Keratinocyte (primary cell): Measurements from ENCODE around the gene SLC13A1. TPM values are rescaled to one million over a fixed set of nuclear protein-coding genes. Genes with fewer than 3 reads are reported as not detected.

Experiments used
- DNase-seq: peaks from one replicate; pipeline ENCODE4 v3.0.0-alpha.2; 2011; ENCODE audit warnings: low read depth, missing footprints, low spot score
- FAIRE-seq: peaks from 2 replicates; lab custom pipeline; 2011; peaks lifted over from hg19 to GRCh38; lab: Jason Lieb, UNC
- H2AFZ ChIP-seq: 2 replicates; pipeline ENCODE4 v1.6.0; 2012; ENCODE audit warnings: low read length, control low read depth, inconsistent platforms; ENCODE audit not compliant: control insufficient read depth
- H3K27ac ChIP-seq: 2 replicates; pipeline ENCODE4 v1.5.1; 2011; ENCODE audit warnings: low read length; ENCODE audit not compliant: control insufficient read depth, insufficient read depth
- H3K27me3 ChIP-seq: 3 replicates; pipeline ENCODE4 v1.6.0; 2011; ENCODE audit warnings: low read length; ENCODE audit not compliant: control insufficient read depth, insufficient read depth; ENCODE audit errors: extremely low read depth
- H3K36me3 ChIP-seq, 2 experiments: 2 replicates in 1 of 2; 3 replicates in 1 of 2; pipeline ENCODE4 v1.5.1; 2011; ENCODE audit warnings: low read length in 2 of 2, mild to moderate bottlenecking in 1 of 2; ENCODE audit not compliant: control insufficient read depth in 2 of 2, insufficient read depth in 2 of 2; ENCODE audit errors: extremely low read depth in 1 of 2
- H3K4me1 ChIP-seq: 3 replicates; pipeline ENCODE4 v1.5.1; 2011; ENCODE audit warnings: low read length; ENCODE audit not compliant: control insufficient read depth, insufficient read depth; ENCODE audit errors: extremely low read depth
- H3K4me2 ChIP-seq: 3 replicates; pipeline ENCODE4 v1.6.0; 2011; ENCODE audit warnings: low read depth, low read length; ENCODE audit not compliant: control insufficient read depth, insufficient read depth; ENCODE audit errors: extremely low read depth
- H3K4me3 ChIP-seq, 3 experiments: fragments of 200-600 bp in 1 of 3; sonication (generic) in 1 of 3; 2 replicates in 2 of 3; 3 replicates in 1 of 3; pipeline ENCODE4 v1.5.1; 2011 to 2016; ENCODE audit warnings: low read length in 3 of 3, mild to moderate bottlenecking in 3 of 3, control low read depth in 2 of 3, inconsistent platforms in 1 of 3, low read depth in 1 of 3, mixed read lengths in 1 of 3, mixed run types in 1 of 3, moderate library complexity in 1 of 3; ENCODE audit not compliant: control insufficient read depth in 2 of 3, insufficient read depth in 2 of 3; ENCODE audit errors: extremely low read depth in 1 of 3
- H3K79me2 ChIP-seq: 2 replicates; pipeline ENCODE4 v1.6.0; 2012; ENCODE audit warnings: low read length; ENCODE audit not compliant: control insufficient read depth, insufficient read depth
- H3K9ac ChIP-seq: 3 replicates; pipeline ENCODE4 v1.6.0; 2011; ENCODE audit warnings: low read length; ENCODE audit not compliant: control insufficient read depth, insufficient read depth; ENCODE audit errors: extremely low read depth
- H3K9me1 ChIP-seq: 3 replicates; pipeline ENCODE4 v1.6.0; 2011; ENCODE audit warnings: low read length; ENCODE audit not compliant: control insufficient read depth, insufficient read depth; ENCODE audit errors: extremely low read depth
- H3K9me3 ChIP-seq: 2 replicates; pipeline ENCODE4 v1.5.1; 2012; ENCODE audit warnings: low read depth, low read length; ENCODE audit not compliant: control insufficient read depth
- H4K20me1 ChIP-seq: 3 replicates; pipeline ENCODE4 v1.6.0; 2011; ENCODE audit warnings: low read length; ENCODE audit not compliant: control insufficient read depth, insufficient read depth; ENCODE audit errors: extremely low read depth
- EZH2 ChIP-seq: IDR thresholded peaks from one replicate; pipeline ENCODE4 v1.6.1; 2012; ENCODE audit warnings: inconsistent platforms, mild to moderate bottlenecking, low read length, moderate library complexity
- dilution Hi-C: fragments of 300-500 bp; cut with MboI; formaldehyde crosslinking; loops from one replicate; pipeline ENCODE4 v1.7.0; 2020; ENCODE audit warnings: low sequenced_read_pairs; ENCODE audit not compliant: extremely low pct_ligation_motif_present
- polyA plus RNA-seq, 5 experiments: library from polyadenylated mRNA; depleted of rRNA in 3 of 5; stranded (reverse) in 3 of 5; stranded (forward) in 1 of 5; unstranded in 1 of 5; fragments of >200 nt; gene quantifications; 1 replicate in 1 of 5; 2 replicates in 3 of 5; 3 replicates in 1 of 5; pipeline versions ENCODE4 v1.2.1 to v1.2.3, GENCODE V29; 2011 to 2012; ENCODE audit warnings: missing spikeins in 2 of 5, low read depth in 1 of 5, low replicate concordance in 1 of 5
- TF ChIP-seq, protein P1 (sequence below), 3 experiments: IDR thresholded peaks in 1 of 3; conservative IDR thresholded peaks in 1 of 3; optimal IDR thresholded peaks in 1 of 3; 2 replicates in 2 of 3; 3 replicates in 1 of 3; pipeline versions ENCODE3 to v1.5.1; 2011; ENCODE audit warnings: low read length in 3 of 3, mild to moderate bottlenecking in 3 of 3, moderate library complexity in 2 of 3, control low read depth in 1 of 3, inconsistent platforms in 1 of 3; ENCODE audit not compliant: insufficient read depth in 2 of 3; ENCODE audit errors: extremely low read depth in 1 of 3

SLC13A1 gene
- polyA plus RNA-seq, 1 donor (not counting 4 experiments of a cell fraction or from before 2014, with no cell fraction given) = not detected

DNA sequence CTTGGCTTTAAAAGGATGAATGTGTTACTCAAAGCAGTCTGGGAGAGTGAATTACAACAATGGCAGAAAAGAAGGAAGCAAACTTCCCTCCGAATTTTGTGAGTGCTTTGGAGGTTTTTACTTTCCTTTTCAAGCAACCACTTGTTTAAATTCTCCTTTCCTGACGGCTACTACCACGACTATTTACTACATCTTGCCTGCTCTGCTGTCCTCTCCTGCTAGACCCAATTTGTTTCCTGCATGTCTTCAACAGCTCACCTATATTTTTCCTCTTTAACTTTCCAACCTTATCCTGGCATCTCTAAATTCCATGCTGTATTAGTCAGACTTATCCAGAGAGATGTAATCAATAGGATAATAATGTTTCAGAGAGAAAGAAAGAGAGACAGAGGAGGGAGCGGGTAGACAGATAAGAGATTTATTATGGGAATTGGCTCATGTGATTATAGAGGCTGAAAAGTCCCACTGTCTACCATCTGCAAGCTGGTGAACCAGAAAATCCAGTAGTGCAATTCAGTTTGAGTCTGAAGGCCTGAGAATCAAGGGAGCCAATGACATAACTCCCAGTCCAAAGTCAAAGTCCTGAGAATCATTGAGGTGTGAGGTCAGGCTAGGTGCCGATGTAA lies 42.8 kb upstream of the SLC13A1 start:
- no peak overlapping the region for H3K27ac ChIP-seq
- FAIRE-seq (no peak), DNase-seq (no peak)
- H3K79me2 ChIP-seq = no peaks in the 10 kb centered on the region
- H4K20me1 ChIP-seq = no peaks in the 10 kb centered on the region
- no peaks in the 10 kb centered on the region for H3K36me3 ChIP-seq
- no peak overlapping the region for H3K4me2 ChIP-seq
- no peak overlapping the region for H3K4me3 ChIP-seq
- no peaks in the 10 kb centered on the region for H3K27me3 ChIP-seq
- no peaks in the 10 kb centered on the region for H3K9me3 ChIP-seq
- TF ChIP-seq EZH2 = no peak
- TF ChIP-seq, protein P1, sequence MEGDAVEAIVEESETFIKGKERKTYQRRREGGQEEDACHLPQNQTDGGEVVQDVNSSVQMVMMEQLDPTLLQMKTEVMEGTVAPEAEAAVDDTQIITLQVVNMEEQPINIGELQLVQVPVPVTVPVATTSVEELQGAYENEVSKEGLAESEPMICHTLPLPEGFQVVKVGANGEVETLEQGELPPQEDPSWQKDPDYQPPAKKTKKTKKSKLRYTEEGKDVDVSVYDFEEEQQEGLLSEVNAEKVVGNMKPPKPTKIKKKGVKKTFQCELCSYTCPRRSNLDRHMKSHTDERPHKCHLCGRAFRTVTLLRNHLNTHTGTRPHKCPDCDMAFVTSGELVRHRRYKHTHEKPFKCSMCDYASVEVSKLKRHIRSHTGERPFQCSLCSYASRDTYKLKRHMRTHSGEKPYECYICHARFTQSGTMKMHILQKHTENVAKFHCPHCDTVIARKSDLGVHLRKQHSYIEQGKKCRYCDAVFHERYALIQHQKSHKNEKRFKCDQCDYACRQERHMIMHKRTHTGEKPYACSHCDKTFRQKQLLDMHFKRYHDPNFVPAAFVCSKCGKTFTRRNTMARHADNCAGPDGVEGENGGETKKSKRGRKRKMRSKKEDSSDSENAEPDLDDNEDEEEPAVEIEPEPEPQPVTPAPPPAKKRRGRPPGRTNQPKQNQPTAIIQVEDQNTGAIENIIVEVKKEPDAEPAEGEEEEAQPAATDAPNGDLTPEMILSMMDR (optimal IDR thresholded peaks at IDR 0.05 in 1 of 3, IDR thresholded peaks at IDR 0.05 in 1 of 3, conservative IDR thresholded peaks at IDR 0.05 in 1 of 3; ENCODE audit: extremely low read depth in 1 of 3, insufficient read depth in 2 of 3, low read length in 3 of 3) = no peak
- no peak overlapping the region for H2AFZ ChIP-seq
- no peaks in the 10 kb centered on the region for H3K9me1 ChIP-seq
- no peak overlapping the region for H3K9ac ChIP-seq
- no peaks in the 10 kb centered on the region for H3K4me1 ChIP-seq
- dilution Hi-C loops = no loop called here

DNA sequence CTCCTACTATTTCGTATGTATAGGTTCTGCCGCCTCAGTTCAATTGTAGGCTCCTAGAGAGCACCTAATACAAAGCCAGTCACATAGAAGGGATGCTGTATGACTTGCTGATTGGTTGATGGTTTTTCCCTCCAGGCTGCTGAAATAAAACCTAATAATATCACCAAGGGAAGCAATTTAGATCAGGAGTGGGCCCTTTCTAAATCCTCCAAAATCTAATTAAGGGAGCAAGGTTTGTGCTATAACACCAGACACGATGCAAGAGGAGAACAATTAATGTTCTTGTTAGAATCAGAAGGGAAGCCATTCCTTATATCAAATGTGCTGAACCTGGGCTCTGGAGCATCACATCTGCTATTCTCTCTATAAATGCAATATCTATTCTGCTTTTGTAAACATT lies 42.0 kb upstream of the SLC13A1 start:
- no peak overlapping the region for H3K4me2 ChIP-seq
- H4K20me1 ChIP-seq = no peaks in the 10 kb centered on the region
- H3K4me3 ChIP-seq = no peak overlapping the region
- no peak overlapping the region for H2AFZ ChIP-seq
- no peaks in the 10 kb centered on the region for H3K79me2 ChIP-seq
- H3K4me1 ChIP-seq = no peaks in the 10 kb centered on the region
- TF ChIP-seq, protein P1 (optimal IDR thresholded peaks at IDR 0.05 in 1 of 3, IDR thresholded peaks at IDR 0.05 in 1 of 3, conservative IDR thresholded peaks at IDR 0.05 in 1 of 3; ENCODE audit: extremely low read depth in 1 of 3, insufficient read depth in 2 of 3, low read length in 3 of 3) = no peak
- TF ChIP-seq EZH2 = no peak
- no peaks in the 10 kb centered on the region for H3K27me3 ChIP-seq
- H3K9ac ChIP-seq = no peak overlapping the region
- no peak overlapping the region for H3K27ac ChIP-seq
- FAIRE-seq (no peak), DNase-seq (no peak)
- no peaks in the 10 kb centered on the region for H3K36me3 ChIP-seq
- no peaks in the 10 kb centered on the region for H3K9me1 ChIP-seq
- dilution Hi-C loops = no loop called here
- H3K9me3 ChIP-seq = no peaks in the 10 kb centered on the region
